Sigmoid colon (tissue), 4 donors: ENCODE measurements around the gene NAP1L1.

Experiments used
- EP300 ChIP-seq, 4 donors: sonication (generic); formaldehyde crosslinking; IDR thresholded peaks; one replicate each; pipeline ENCODE4 v1.6.1; 2017; ENCODE audit warnings: antibody characterized with exemption in 4 of 4
- POLR2A ChIP-seq, 2 donors: fragments of 450-650 bp; IDR thresholded peaks; one replicate each; pipeline ENCODE4 v1.6.1; 2016; ENCODE audit warnings: antibody characterized with exemption in 2 of 2, mild to moderate bottlenecking in 2 of 2, moderate library complexity in 2 of 2
- POLR2AphosphoS5 ChIP-seq, 4 donors: sonication (generic); formaldehyde crosslinking; IDR thresholded peaks; one replicate each; pipeline ENCODE4 v1.6.1; 2017; ENCODE audit warnings: antibody characterized with exemption in 4 of 4
- TF ChIP-seq, protein P1 (sequence below), 4 experiments: fragments of 450-650 bp in 3 of 4; fragments of 200-600 bp in 1 of 4; IDR thresholded peaks; one replicate each; pipeline ENCODE4 v1.5.1; 2016 to 2019; ENCODE audit warnings: antibody characterized with exemption in 4 of 4, mild to moderate bottlenecking in 3 of 4, moderate library complexity in 2 of 4

DNA sequence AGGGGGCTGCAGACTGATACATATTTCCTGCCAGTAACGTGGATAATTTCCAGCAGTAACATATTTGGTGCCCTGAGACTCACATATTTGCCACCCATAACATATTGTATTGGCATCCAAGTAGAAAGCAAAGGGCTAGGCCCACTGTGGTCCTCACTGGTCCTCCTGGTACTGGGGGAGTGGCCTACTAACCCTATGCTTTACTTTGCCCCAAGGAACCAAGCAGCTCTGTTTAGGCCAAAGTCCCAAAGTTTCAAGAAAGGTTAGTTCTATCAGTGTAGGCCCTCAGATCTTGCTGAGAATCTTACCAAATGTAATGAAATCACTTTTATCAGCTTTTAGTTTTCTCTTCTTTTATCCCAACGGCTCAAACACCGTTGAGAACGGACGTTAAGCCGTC lies 35.4 kb upstream of the NAP1L1 start:
- TF ChIP-seq, protein P1, sequence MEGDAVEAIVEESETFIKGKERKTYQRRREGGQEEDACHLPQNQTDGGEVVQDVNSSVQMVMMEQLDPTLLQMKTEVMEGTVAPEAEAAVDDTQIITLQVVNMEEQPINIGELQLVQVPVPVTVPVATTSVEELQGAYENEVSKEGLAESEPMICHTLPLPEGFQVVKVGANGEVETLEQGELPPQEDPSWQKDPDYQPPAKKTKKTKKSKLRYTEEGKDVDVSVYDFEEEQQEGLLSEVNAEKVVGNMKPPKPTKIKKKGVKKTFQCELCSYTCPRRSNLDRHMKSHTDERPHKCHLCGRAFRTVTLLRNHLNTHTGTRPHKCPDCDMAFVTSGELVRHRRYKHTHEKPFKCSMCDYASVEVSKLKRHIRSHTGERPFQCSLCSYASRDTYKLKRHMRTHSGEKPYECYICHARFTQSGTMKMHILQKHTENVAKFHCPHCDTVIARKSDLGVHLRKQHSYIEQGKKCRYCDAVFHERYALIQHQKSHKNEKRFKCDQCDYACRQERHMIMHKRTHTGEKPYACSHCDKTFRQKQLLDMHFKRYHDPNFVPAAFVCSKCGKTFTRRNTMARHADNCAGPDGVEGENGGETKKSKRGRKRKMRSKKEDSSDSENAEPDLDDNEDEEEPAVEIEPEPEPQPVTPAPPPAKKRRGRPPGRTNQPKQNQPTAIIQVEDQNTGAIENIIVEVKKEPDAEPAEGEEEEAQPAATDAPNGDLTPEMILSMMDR (IDR thresholded peaks at IDR 0.05): no peak
- TF ChIP-seq POLR2A (IDR thresholded peaks at IDR 0.05) (no peak), POLR2AphosphoS5 (IDR thresholded peaks at IDR 0.05) (no peak), EP300 (IDR thresholded peaks at IDR 0.05) (no peak)
